SJCRH30 (cell line): ENCODE results near the gene OLAH. TPM values are rescaled to one million over a fixed set of nuclear protein-coding genes. Genes with fewer than 3 reads are reported as not detected.
A peak's percentile ranks its signal among the peaks of the same experiment; 100 is the strongest.
"Not testable (repeated sequence)": the region's sequence is repeated elsewhere in the genome, so short reads cannot be mapped to it uniquely, and the experiment has no call there.

Experiments used
- DNase-seq, 2 experiments: peaks; one replicate each; pipeline ENCODE4 v3.0.0-alpha.2; 2015 to 2020
- H3K27ac ChIP-seq: fragments of 250-450 bp; sonication (Bioruptor Pico); 2 replicates; pipeline ENCODE4 v1.5.1; 2020; ENCODE audit warnings: mild to moderate bottlenecking, moderate library complexity
- H3K27me3 ChIP-seq: fragments of 250-450 bp; sonication (Bioruptor Pico); 2 replicates; pipeline ENCODE4 v1.5.1; 2020; ENCODE audit warnings: mild to moderate bottlenecking, moderate library complexity
- H3K36me3 ChIP-seq: fragments of 250-450 bp; sonication (Bioruptor Pico); 2 replicates; pipeline ENCODE4 v1.5.1; 2020; ENCODE audit warnings: mild to moderate bottlenecking, moderate library complexity
- H3K4me1 ChIP-seq: fragments of 250-450 bp; sonication (Bioruptor Pico); 2 replicates; pipeline ENCODE4 v1.5.1; 2020; ENCODE audit warnings: mild to moderate bottlenecking, moderate library complexity
- H3K4me3 ChIP-seq: fragments of 250-450 bp; sonication (Bioruptor Pico); 2 replicates; pipeline ENCODE4 v1.5.1; 2020; ENCODE audit warnings: mild to moderate bottlenecking, moderate library complexity
- H3K9me3 ChIP-seq: fragments of 250-450 bp; sonication (Bioruptor Pico); replicated peaks from 2 replicates; pipeline ENCODE4 v1.5.1; 2020; ENCODE audit warnings: mild to moderate bottlenecking, moderate library complexity
- total RNA-seq: library from RNA; depleted of rRNA; stranded (reverse); fragments of >200 nt; shearing (Covaris generic); gene quantifications from 2 replicates; pipeline ENCODE4 v1.2.3, GENCODE V29; 2014; rRNA removed

The OLAH gene
- total RNA-seq: not detected in 2 replicates

- no peaks in the 10 kb centered on the region for H3K4me1 ChIP-seq
- no peaks in the 10 kb centered on the region for H3K27me3 ChIP-seq
- H3K4me3 ChIP-seq: no peak within 1 kb of the TSS
- DNase-seq: no peak
- H3K36me3 ChIP-seq: no peaks in the 10 kb centered on the region
- no peaks in the 10 kb centered on the region for H3K9me3 ChIP-seq
- no peak within 1 kb of the TSS for H3K27ac ChIP-seq
These were observed at the start of gene OLAH for GRCh38 chr10:15043674-15044073. Gene OLAH, plus strand, starts transcription at chr10:15043943. Its CDS starts 3,346 bp downstream, at chr10:15047289.

GRCh38 chr10:14995964-14996565 is 47.7 kb upstream of the OLAH start:
- no peak for DNase-seq
- H3K27ac ChIP-seq: no peak overlapping the region
- no peaks in the 10 kb centered on the region for H3K4me1 ChIP-seq
- no peak overlapping the region for H3K4me3 ChIP-seq
- no peaks in the 10 kb centered on the region for H3K9me3 ChIP-seq
- H3K27me3 ChIP-seq: no peaks in the 10 kb centered on the region
- H3K36me3 ChIP-seq: no peaks in the 10 kb centered on the region

GRCh38 chr10:15013530-15013929 is 30.2 kb upstream of the OLAH start:
- DNase-seq, H3K9me3 ChIP-seq, H3K4me3 ChIP-seq, H3K27ac ChIP-seq, H3K27me3 ChIP-seq, H3K36me3 ChIP-seq, H3K4me1 ChIP-seq: not testable (repeated sequence)

DNA sequence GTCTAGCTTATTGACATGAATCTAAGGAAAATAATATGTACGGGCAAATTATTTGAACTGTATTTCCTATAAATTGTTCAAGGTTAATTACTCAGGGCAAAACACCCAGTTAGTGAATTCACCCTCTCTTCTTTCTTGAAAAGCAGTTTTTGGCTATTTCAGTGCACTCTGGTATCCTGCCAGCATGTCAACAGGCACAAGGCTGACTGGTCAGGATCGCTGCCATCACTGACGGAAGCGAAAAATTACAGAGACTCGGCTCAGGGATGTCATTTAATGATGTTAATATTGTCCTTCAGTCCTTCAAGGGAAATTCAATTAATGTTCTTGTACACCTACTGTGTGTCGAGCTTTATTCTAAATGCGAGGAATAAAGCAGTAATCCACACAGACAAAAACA is 28.3 kb upstream of the OLAH start:
- no peaks in the 10 kb centered on the region for H3K9me3 ChIP-seq
- DNase-seq: no peak
- H3K36me3 ChIP-seq: no peaks in the 10 kb centered on the region
- H3K27ac ChIP-seq: no peak overlapping the region
- H3K4me1 ChIP-seq: no peaks in the 10 kb centered on the region
- no peak overlapping the region for H3K4me3 ChIP-seq
- H3K27me3 ChIP-seq: no peaks in the 10 kb centered on the region

GRCh38 chr10:15020966-15021365 is 22.8 kb upstream of the OLAH start:
- H3K4me1 ChIP-seq, H3K36me3 ChIP-seq, H3K27me3 ChIP-seq, H3K27ac ChIP-seq, H3K4me3 ChIP-seq, H3K9me3 ChIP-seq, DNase-seq: not testable (repeated sequence)

DNA sequence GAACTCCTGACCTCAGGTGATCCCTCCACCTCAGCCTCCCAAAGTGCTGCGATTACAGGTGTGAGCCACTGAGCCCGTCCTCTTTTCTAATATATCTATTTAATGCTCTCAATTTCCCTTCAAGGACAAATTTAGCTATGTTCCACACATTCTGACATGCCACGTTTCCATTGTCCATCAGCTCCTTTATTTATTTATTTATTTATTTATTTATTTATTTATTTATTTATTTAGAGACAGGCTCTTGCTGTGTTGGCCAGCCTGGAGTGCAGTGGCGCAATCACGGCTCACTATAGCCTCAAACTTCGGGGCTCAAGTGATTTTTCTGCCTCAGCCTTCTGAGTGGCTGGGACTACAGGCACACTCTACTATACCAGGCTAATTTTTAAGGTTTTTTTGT is 20.7 kb upstream of the OLAH start:
- not testable (repeated sequence) for H3K4me1 ChIP-seq, H3K36me3 ChIP-seq, H3K27me3 ChIP-seq, H3K9me3 ChIP-seq, H3K4me3 ChIP-seq, DNase-seq, H3K27ac ChIP-seq

- not testable (repeated sequence) for DNase-seq, H3K27me3 ChIP-seq, H3K27ac ChIP-seq, H3K36me3 ChIP-seq, H3K4me1 ChIP-seq, H3K9me3 ChIP-seq, H3K4me3 ChIP-seq
These were observed 19.4 kb upstream of the OLAH start for GRCh38 chr10:15024017-15025004.

GRCh38 chr10:15025040-15025439 is 18.7 kb upstream of the OLAH start:
- not testable (repeated sequence) for H3K4me1 ChIP-seq, H3K9me3 ChIP-seq, DNase-seq, H3K4me3 ChIP-seq, H3K27me3 ChIP-seq, H3K36me3 ChIP-seq, H3K27ac ChIP-seq

GRCh38 chr10:15027741-15028140 is 16.0 kb upstream of the OLAH start:
- no peak overlapping the region for H3K4me3 ChIP-seq
- no peaks in the 10 kb centered on the region for H3K4me1 ChIP-seq
- H3K27me3 ChIP-seq: no peaks in the 10 kb centered on the region
- H3K9me3 ChIP-seq: no peaks in the 10 kb centered on the region
- no peak overlapping the region for H3K27ac ChIP-seq
- DNase-seq: no peak
- no peaks in the 10 kb centered on the region for H3K36me3 ChIP-seq

DNA sequence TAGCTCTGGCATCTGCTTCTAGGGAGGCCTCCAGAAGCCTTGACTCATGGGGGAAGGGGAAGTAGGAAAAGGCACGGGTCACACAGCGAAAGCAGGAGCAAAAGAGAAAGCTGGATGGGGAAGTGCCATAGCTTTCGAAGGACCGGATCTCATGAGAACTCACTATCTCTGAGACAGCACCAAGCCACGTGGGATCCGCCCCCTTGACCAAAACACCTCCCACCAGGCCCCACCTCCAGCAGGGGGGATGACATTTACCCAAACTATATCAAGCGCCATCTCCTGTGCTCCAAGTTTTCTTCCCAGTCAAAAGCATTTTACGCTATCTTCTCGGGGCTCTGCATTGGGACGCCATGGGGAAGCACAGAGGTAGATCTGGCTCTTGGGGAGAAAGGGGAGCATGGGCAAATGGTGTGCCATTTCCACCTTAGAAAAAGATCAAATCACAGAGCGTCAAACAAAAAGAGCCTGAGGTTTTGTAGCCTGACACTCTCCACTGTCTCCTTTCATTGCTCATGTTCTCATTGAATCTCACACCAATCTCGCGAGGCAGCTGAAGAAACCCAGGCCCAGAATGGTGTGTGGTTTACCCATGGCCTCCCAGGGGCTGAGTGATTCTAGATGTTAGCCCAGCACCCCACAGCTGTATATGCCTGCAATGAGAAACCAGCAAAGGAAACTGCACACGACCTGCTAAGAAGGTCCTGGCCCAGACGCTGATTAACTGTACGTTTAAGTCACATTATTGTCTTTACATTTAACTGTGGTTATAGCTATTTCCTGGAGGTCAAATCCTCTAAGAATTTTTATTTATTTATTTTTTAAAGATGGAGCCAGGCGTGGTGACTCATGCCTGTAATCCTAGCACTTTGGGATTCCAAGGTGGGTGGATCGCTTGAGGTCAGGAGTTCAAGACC is 8.1 kb upstream of the OLAH start:
- H3K27ac ChIP-seq: no peak overlapping the region
- H3K4me1 ChIP-seq: no peaks in the 10 kb centered on the region
- no peak overlapping the region for H3K4me3 ChIP-seq
- H3K36me3 ChIP-seq: no peaks in the 10 kb centered on the region
- no peaks in the 10 kb centered on the region for H3K27me3 ChIP-seq
- H3K9me3 ChIP-seq: no peaks in the 10 kb centered on the region
- DNase-seq: peak; percentile 17 to 39

GRCh38 chr10:15037691-15038090 is 6.1 kb upstream of the OLAH start:
- DNase-seq: no peak
- H3K9me3 ChIP-seq: no peaks in the 10 kb centered on the region
- no peaks in the 10 kb centered on the region for H3K36me3 ChIP-seq
- H3K27ac ChIP-seq: no peak overlapping the region
- no peaks in the 10 kb centered on the region for H3K27me3 ChIP-seq
- H3K4me3 ChIP-seq: no peak overlapping the region
- H3K4me1 ChIP-seq: no peaks in the 10 kb centered on the region

DNA sequence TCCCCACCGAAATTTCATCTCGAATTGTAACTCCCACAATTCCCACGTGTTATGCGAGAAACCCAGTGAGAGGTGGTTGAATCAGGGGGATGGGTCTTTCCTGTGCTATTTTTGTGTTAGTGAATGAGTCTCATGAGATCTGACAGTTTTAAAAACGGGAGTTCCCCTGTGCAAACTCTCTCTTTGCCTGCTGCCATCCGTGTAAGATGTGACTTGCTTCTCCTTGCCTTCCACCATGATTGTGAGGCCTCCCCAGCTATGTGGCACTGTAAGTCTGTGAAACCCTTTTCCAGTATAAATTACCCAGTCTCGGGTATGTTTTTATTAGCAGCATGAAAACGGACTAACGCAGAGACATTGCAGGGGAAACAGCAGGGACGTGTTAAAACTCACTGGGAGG is 5.3 kb upstream of the OLAH start:
- Histone ChIP-seq H3K27ac (no peak overlapping the region), H3K9me3 (no peaks in the 10 kb centered on the region), H3K36me3 (no peaks in the 10 kb centered on the region), H3K4me3 (no peak overlapping the region), H3K27me3 (no peaks in the 10 kb centered on the region), H3K4me1 (no peaks in the 10 kb centered on the region)
- no peak for DNase-seq

GRCh38 chr10:15045380-15045779 is 1.6 kb downstream of the OLAH start:
- Histone ChIP-seq H3K9me3 (no peaks in the 10 kb centered on the region), H3K4me3 (no peak overlapping the region), H3K27me3 (no peaks in the 10 kb centered on the region), H3K27ac (no peak overlapping the region), H3K36me3 (no peaks in the 10 kb centered on the region), H3K4me1 (no peaks in the 10 kb centered on the region)
- DNase-seq: no peak

- Histone ChIP-seq H3K9me3 (no peaks in the 10 kb centered on the region), H3K27ac (no peak overlapping the region), H3K4me3 (no peak overlapping the region)
These were observed 2.9 kb downstream of the OLAH start for GRCh38 chr10:15046626-15047025.

GRCh38 chr10:15049533-15049932 is 5.8 kb downstream of the OLAH start:
- no peak overlapping the region for H3K4me3 ChIP-seq
- H3K27me3 ChIP-seq: no peaks in the 10 kb centered on the region
- no peaks in the 10 kb centered on the region for H3K4me1 ChIP-seq
- H3K9me3 ChIP-seq: no peaks in the 10 kb centered on the region
- no peak for DNase-seq
- no peak overlapping the region for H3K27ac ChIP-seq
- H3K36me3 ChIP-seq: no peaks in the 10 kb centered on the region

More at GRCh38 chr10:15046626-15047025, 2.9 kb downstream of the OLAH start:
- DNase-seq: no peak
- H3K4me1 ChIP-seq: no peaks in the 10 kb centered on the region
- H3K27me3 ChIP-seq: no peaks in the 10 kb centered on the region
- H3K36me3 ChIP-seq: no peaks in the 10 kb centered on the region
